ENCODE data around the gene NRDE2. TPM values are rescaled to one million over a fixed set of nuclear protein-coding genes. Genes with fewer than 3 reads are reported as not detected.
"Not testable (repeated sequence)": the region's sequence is repeated elsewhere in the genome, so short reads cannot be mapped to it uniquely, and the experiment has no call there.

Gene NRDE2
- total RNA-seq, 4 donors from 2014 or later: 7.8 to 28.0 (median 11.2) TPM

- 83 to 93% methylated on average over 2 to 3 of the region's 8 CpGs for WGBS, 2 donors (ENCODE audit: low coverage in 1 of 2)
- Histone ChIP-seq H3K4me1 (peaks cover 5 to 18% (median 8%) of the 10 kb centered on the region in 3 donors), H3K27ac (no peak overlapping the region), H3K4me3 (no peak overlapping the region), H3K9me3 (no peaks in the 10 kb centered on the region), H3K36me3 (no peaks in the 10 kb centered on the region), H3K27me3 (peaks cover 8% of the 10 kb centered on the region)
- ATAC-seq: no peak
- TF ChIP-seq EP300 (IDR thresholded peaks at IDR 0.05) (no peak), POLR2AphosphoS5 (IDR thresholded peaks at IDR 0.05) (no peak), POLR2A (IDR thresholded peaks at IDR 0.05) (no peak), CTCF (IDR thresholded peaks at IDR 0.05) (no peak)
Observed at GRCh38 chr14:90253826-90254225, 77.9 kb downstream of the NRDE2 start.

GRCh38 chr14:90248594-90248993 is 83.1 kb downstream of the NRDE2 start:
- TF ChIP-seq EP300 (IDR thresholded peaks at IDR 0.05): no peak
- no peak for TF ChIP-seq POLR2A (IDR thresholded peaks at IDR 0.05)
- no peak for TF ChIP-seq CTCF (IDR thresholded peaks at IDR 0.05)
- TF ChIP-seq POLR2AphosphoS5 (IDR thresholded peaks at IDR 0.05): no peak
- WGBS, 2 donors (ENCODE audit: low coverage in 1 of 2): 94% methylated on average over 2 of the region's 2 CpGs
- Histone ChIP-seq H3K4me3 (no peak overlapping the region), H3K36me3 (no peaks in the 10 kb centered on the region), H3K27ac (no peak overlapping the region), H3K4me1 (no peaks in the 10 kb centered on the region), H3K9me3 (no peaks in the 10 kb centered on the region), H3K27me3 (peaks cover 8% of the 10 kb centered on the region)
- ATAC-seq: no peak

GRCh38 chr14:90247441-90247840 is 84.3 kb downstream of the NRDE2 start:
- H3K4me1 ChIP-seq, H3K27ac ChIP-seq, H3K9me3 ChIP-seq, H3K27me3 ChIP-seq, H3K36me3 ChIP-seq, H3K4me3 ChIP-seq, ATAC-seq: not testable (repeated sequence)
- 0 to 79% methylated on average over 1 to 9 of the region's 10 CpGs for WGBS, 2 donors (ENCODE audit: low coverage in 1 of 2)

GRCh38 chr14:90246936-90247335 is 84.8 kb downstream of the NRDE2 start:
- H3K27ac ChIP-seq: no peak overlapping the region
- TF ChIP-seq CTCF (IDR thresholded peaks at IDR 0.05): no peak
- TF ChIP-seq POLR2AphosphoS5 (IDR thresholded peaks at IDR 0.05): no peak
- TF ChIP-seq EP300 (IDR thresholded peaks at IDR 0.05): no peak
- no peak for TF ChIP-seq POLR2A (IDR thresholded peaks at IDR 0.05)
- H3K36me3 ChIP-seq: no peaks in the 10 kb centered on the region
- no peak overlapping the region for H3K4me3 ChIP-seq
- H3K4me1 ChIP-seq: no peaks in the 10 kb centered on the region
- H3K27me3 ChIP-seq: peaks cover 4% of the 10 kb centered on the region
- no peak for ATAC-seq
- 97% methylated on average over 4 of the region's 4 CpGs; no CpG with 5 or more reads in 1 of the 2 donors for WGBS, 2 donors (ENCODE audit: low coverage in 1 of 2)
- H3K9me3 ChIP-seq: peaks cover 0 to 10% (median 0%) of the 10 kb centered on the region in 3 donors

GRCh38 chr14:90242444-90242843 is 89.3 kb downstream of the NRDE2 start:
- H3K27me3 ChIP-seq: peaks cover 10% of the 10 kb centered on the region
- TF ChIP-seq POLR2A (IDR thresholded peaks at IDR 0.05) (no peak), EP300 (IDR thresholded peaks at IDR 0.05) (no peak), CTCF (IDR thresholded peaks at IDR 0.05) (no peak), POLR2AphosphoS5 (IDR thresholded peaks at IDR 0.05) (no peak)
- ATAC-seq: no peak
- no peaks in the 10 kb centered on the region for H3K4me1 ChIP-seq
- H3K4me3 ChIP-seq: no peak overlapping the region
- H3K9me3 ChIP-seq: peaks cover 0 to 55% (median 5%) of the 10 kb centered on the region in 3 donors
- no peaks in the 10 kb centered on the region for H3K36me3 ChIP-seq
- H3K27ac ChIP-seq: no peak overlapping the region

All from gastroesophageal sphincter (tissue), 4 donors.